GM23338 (cell line): Measurements from ENCODE around the gene RNF217.

Source experiments
- CREB1 ChIP-seq: fragments of 250-450 bp; sonication (Bioruptor Pico); IDR thresholded peaks from 2 replicates; pipeline ENCODE4 v1.5.0; 2020; ENCODE audit warnings: low read depth, mild to moderate bottlenecking, moderate library complexity
- EZH2 ChIP-seq: fragments of 200-600 bp; sonication (generic); IDR thresholded peaks from one replicate; pipeline ENCODE4 v1.8.0; 2017; ENCODE audit warnings: antibody characterized with exemption, mild to moderate bottlenecking, low read depth; ENCODE audit not compliant: unreplicated experiment
- EZH2phosphoT487 ChIP-seq: fragments of 200-600 bp; sonication (generic); IDR thresholded peaks from one replicate; pipeline ENCODE4 v1.8.1; 2018; ENCODE audit warnings: antibody characterized with exemption; ENCODE audit not compliant: unreplicated experiment
- JUNB ChIP-seq: IDR thresholded peaks from one replicate; pipeline ENCODE4 v1.6.1; 2016; ENCODE audit warnings: antibody characterized with exemption; ENCODE audit not compliant: unreplicated experiment
- POLR2AphosphoS5 ChIP-seq: IDR thresholded peaks from 2 replicates; pipeline ENCODE4 v1.6.1; 2016; ENCODE audit warnings: antibody characterized with exemption, low read depth
- ZNF331 ChIP-seq: fragments of 250-450 bp; sonication (Bioruptor Pico); IDR thresholded peaks from 2 replicates; pipeline ENCODE4 v1.5.0; 2020; ENCODE audit warnings: low read depth, mild to moderate bottlenecking, moderate library complexity
- TF ChIP-seq, protein P1 (sequence below), 2 experiments: fragments of 200-600 bp in 1 of 2; sonication (generic) in 1 of 2; conservative IDR thresholded peaks; 2 replicates each; pipeline versions ENCODE4 v1.5.1 to v1.6.1; 2016 to 2017; ENCODE audit warnings: antibody characterized with exemption in 2 of 2, low read depth in 2 of 2, mild to moderate bottlenecking in 2 of 2, moderate library complexity in 1 of 2
- TF ChIP-seq, protein P2 (sequence below): IDR thresholded peaks from one replicate; pipeline ENCODE4 v1.6.1; 2018; ENCODE audit warnings: antibody characterized with exemption; ENCODE audit not compliant: unreplicated experiment

DNA sequence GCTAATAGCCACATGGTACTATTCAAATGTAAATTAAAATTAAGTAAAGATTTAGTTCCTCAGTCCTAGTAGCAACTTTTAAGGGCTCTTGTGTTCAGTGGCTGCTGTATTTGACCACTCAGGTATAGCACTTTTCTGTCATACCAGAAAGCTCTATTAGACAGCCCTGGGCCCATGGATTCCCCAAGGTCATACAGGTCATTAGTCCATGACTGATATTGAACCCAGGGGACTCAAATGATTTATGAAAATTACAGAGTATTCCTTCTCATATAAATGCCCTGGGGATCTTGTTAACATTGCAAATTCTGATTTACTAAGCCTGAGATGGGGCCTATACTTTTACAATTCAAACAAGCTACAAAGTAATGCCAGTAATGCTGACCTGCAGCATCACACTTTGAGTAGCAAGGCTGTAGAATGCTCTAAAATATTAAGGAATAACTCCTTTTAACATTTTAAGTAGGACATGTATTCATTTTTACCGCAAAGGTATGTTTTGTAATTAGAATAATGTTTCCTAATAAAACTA is 29.6 kb downstream of the RNF217 start:
- TF ChIP-seq ZNF331 = no peak
- TF ChIP-seq, protein P1, sequence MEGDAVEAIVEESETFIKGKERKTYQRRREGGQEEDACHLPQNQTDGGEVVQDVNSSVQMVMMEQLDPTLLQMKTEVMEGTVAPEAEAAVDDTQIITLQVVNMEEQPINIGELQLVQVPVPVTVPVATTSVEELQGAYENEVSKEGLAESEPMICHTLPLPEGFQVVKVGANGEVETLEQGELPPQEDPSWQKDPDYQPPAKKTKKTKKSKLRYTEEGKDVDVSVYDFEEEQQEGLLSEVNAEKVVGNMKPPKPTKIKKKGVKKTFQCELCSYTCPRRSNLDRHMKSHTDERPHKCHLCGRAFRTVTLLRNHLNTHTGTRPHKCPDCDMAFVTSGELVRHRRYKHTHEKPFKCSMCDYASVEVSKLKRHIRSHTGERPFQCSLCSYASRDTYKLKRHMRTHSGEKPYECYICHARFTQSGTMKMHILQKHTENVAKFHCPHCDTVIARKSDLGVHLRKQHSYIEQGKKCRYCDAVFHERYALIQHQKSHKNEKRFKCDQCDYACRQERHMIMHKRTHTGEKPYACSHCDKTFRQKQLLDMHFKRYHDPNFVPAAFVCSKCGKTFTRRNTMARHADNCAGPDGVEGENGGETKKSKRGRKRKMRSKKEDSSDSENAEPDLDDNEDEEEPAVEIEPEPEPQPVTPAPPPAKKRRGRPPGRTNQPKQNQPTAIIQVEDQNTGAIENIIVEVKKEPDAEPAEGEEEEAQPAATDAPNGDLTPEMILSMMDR (conservative IDR thresholded peaks at IDR 0.05; ENCODE audit: low read depth in 2 of 2) = no peak
- no peak for TF ChIP-seq EZH2
- no peak for TF ChIP-seq CREB1
- TF ChIP-seq, protein P2, sequence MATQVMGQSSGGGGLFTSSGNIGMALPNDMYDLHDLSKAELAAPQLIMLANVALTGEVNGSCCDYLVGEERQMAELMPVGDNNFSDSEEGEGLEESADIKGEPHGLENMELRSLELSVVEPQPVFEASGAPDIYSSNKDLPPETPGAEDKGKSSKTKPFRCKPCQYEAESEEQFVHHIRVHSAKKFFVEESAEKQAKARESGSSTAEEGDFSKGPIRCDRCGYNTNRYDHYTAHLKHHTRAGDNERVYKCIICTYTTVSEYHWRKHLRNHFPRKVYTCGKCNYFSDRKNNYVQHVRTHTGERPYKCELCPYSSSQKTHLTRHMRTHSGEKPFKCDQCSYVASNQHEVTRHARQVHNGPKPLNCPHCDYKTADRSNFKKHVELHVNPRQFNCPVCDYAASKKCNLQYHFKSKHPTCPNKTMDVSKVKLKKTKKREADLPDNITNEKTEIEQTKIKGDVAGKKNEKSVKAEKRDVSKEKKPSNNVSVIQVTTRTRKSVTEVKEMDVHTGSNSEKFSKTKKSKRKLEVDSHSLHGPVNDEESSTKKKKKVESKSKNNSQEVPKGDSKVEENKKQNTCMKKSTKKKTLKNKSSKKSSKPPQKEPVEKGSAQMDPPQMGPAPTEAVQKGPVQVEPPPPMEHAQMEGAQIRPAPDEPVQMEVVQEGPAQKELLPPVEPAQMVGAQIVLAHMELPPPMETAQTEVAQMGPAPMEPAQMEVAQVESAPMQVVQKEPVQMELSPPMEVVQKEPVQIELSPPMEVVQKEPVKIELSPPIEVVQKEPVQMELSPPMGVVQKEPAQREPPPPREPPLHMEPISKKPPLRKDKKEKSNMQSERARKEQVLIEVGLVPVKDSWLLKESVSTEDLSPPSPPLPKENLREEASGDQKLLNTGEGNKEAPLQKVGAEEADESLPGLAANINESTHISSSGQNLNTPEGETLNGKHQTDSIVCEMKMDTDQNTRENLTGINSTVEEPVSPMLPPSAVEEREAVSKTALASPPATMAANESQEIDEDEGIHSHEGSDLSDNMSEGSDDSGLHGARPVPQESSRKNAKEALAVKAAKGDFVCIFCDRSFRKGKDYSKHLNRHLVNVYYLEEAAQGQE = no peak
- TF ChIP-seq POLR2AphosphoS5 = no peak
- TF ChIP-seq JUNB = no peak
- TF ChIP-seq EZH2phosphoT487 = no peak
